ENCODE results near the gene KRTAP3-2.

KRTAP3-2 gene

DNA sequence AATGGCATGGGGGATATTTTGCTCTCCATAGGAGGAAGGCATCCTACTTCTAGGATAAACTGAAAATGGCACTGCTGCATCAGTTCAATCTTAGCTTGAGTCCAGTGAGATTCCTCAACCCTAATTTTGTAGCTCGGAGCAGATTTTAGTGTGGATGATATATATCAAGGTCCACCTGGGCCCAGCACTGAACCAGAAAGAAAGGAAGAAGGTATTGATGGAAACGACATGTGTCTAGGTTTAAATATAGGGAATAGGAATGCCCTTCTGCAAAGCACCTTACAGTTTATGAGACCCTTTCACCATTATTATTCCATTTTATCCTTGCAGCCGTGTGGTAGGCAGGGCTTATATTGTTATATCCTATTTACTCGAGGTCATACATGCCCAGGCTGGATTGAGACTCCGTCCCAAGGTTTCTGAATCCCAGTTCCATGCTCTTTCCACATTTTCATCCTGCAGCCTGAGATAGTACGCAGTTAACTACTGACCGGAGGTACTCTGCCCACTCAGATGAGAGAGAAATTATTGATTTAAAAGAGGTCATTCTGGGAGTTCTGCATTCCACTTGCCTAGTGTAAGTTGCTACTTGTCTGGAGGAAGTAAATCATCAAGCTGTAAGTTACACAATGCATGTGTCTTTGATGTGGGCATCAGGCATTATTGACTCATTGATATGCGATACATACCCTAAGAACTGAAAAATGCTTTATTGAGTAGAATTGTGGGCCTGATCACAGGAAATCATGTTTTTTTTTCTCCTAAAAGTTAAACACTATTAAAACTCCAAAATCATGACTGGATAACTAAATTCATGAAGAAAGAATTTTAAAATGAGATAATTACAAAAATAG is 43.1 kb downstream of the KRTAP3-2 start:
- Histone ChIP-seq H3K4me3 (ENCODE audit: low read depth in 1 of 2, low read length in 1 of 2) (no peak overlapping the region), H3K4me1 (ENCODE audit: control insufficient read depth in 1 of 2, insufficient read depth in 1 of 2, low read depth in 1 of 2, low read length in 1 of 2) (peaks cover 0 to 4% of the 10 kb centered on the region in 2 experiments), H3K9me3 (no peaks in the 10 kb centered on the region), H3K36me3 (no peaks in the 10 kb centered on the region), H3K27me3 (peaks cover 46% of the 10 kb centered on the region), H3K27ac (no peak overlapping the region)
- TF ChIP-seq, protein P1, sequence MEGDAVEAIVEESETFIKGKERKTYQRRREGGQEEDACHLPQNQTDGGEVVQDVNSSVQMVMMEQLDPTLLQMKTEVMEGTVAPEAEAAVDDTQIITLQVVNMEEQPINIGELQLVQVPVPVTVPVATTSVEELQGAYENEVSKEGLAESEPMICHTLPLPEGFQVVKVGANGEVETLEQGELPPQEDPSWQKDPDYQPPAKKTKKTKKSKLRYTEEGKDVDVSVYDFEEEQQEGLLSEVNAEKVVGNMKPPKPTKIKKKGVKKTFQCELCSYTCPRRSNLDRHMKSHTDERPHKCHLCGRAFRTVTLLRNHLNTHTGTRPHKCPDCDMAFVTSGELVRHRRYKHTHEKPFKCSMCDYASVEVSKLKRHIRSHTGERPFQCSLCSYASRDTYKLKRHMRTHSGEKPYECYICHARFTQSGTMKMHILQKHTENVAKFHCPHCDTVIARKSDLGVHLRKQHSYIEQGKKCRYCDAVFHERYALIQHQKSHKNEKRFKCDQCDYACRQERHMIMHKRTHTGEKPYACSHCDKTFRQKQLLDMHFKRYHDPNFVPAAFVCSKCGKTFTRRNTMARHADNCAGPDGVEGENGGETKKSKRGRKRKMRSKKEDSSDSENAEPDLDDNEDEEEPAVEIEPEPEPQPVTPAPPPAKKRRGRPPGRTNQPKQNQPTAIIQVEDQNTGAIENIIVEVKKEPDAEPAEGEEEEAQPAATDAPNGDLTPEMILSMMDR (IDR thresholded peaks at IDR 0.05), result no peak

- H3K27ac ChIP-seq, result no peak overlapping the region
- H3K4me3 ChIP-seq (ENCODE audit: low read depth in 1 of 2, low read length in 1 of 2), result no peak overlapping the region
- H3K9me3 ChIP-seq, result no peaks in the 10 kb centered on the region
- no peaks in the 10 kb centered on the region for H3K36me3 ChIP-seq
- peaks cover 74% of the 10 kb centered on the region for H3K27me3 ChIP-seq
- TF ChIP-seq, protein P1 (IDR thresholded peaks at IDR 0.05), result no peak
- H3K4me1 ChIP-seq (ENCODE audit: control insufficient read depth in 1 of 2, insufficient read depth in 1 of 2, low read depth in 1 of 2, low read length in 1 of 2), result peaks cover 0 to 3% of the 10 kb centered on the region in 2 experiments
These were observed 45.8 kb downstream of the KRTAP3-2 start for GRCh38 chr17:40953881-40954280.

DNA sequence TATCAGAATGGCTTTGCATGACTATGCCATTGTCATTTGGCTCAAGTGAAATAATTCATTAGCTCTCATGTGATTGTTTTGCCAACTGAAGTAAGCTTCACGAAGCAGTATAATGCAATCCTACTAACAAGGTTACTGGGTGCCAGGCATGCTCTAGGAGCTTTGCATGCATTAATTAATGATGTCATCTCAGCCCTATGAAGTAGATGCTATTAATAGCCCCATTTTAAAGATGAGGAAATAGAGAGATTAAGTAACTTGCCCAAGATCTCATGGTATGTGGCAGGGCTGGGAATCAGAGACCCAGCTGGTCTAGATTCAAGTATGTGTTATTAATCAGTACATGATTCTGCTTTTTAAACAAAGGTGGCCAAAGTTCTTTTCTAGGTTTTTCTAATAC is 47.0 kb downstream of the KRTAP3-2 start:
- TF ChIP-seq, protein P1 (IDR thresholded peaks at IDR 0.05), result no peak
- Histone ChIP-seq H3K36me3 (no peaks in the 10 kb centered on the region), H3K4me3 (ENCODE audit: low read depth in 1 of 2, low read length in 1 of 2) (no peak overlapping the region), H3K9me3 (no peaks in the 10 kb centered on the region), H3K4me1 (ENCODE audit: control insufficient read depth in 1 of 2, insufficient read depth in 1 of 2, low read depth in 1 of 2, low read length in 1 of 2) (peaks cover 0 to 4% of the 10 kb centered on the region in 2 experiments), H3K27ac (no peak overlapping the region), H3K27me3 (peaks cover 86% of the 10 kb centered on the region)

GRCh38 chr17:40952154-40952553 is 47.6 kb downstream of the KRTAP3-2 start:
- Histone ChIP-seq H3K4me3 (ENCODE audit: low read depth in 1 of 2, low read length in 1 of 2) (no peak overlapping the region), H3K27ac (no peak overlapping the region), H3K4me1 (ENCODE audit: control insufficient read depth in 1 of 2, insufficient read depth in 1 of 2, low read depth in 1 of 2, low read length in 1 of 2) (peaks cover 0 to 4% of the 10 kb centered on the region in 2 experiments), H3K36me3 (no peaks in the 10 kb centered on the region), H3K27me3 (peaks cover 91% of the 10 kb centered on the region), H3K9me3 (no peaks in the 10 kb centered on the region)
- TF ChIP-seq, protein P1 (IDR thresholded peaks at IDR 0.05), result no peak

GRCh38 chr17:40951011-40951622 is 48.6 kb downstream of the KRTAP3-2 start:
- Histone ChIP-seq H3K4me1 (ENCODE audit: control insufficient read depth in 1 of 2, insufficient read depth in 1 of 2, low read depth in 1 of 2, low read length in 1 of 2) (peaks cover 0 to 4% of the 10 kb centered on the region in 2 experiments), H3K9me3 (no peaks in the 10 kb centered on the region), H3K36me3 (no peaks in the 10 kb centered on the region), H3K27ac (no peak overlapping the region), H3K4me3 (ENCODE audit: low read depth in 1 of 2, low read length in 1 of 2) (no peak overlapping the region), H3K27me3 (peaks cover 92% of the 10 kb centered on the region)
- TF ChIP-seq, protein P1 (IDR thresholded peaks at IDR 0.05), result no peak
